AG20443 (cell line): ENCODE measurements around the gene FARP1.

Source experiments
- DNase-seq: peaks from one replicate; pipeline ENCODE4 v3.0.0; 2012; ENCODE audit warnings: low spot score, mixed read lengths

The FARP1 gene

GRCh38 chr13:98284679-98285078 lies 141.8 kb downstream of the FARP1 start:
- no peak for DNase-seq

DNA sequence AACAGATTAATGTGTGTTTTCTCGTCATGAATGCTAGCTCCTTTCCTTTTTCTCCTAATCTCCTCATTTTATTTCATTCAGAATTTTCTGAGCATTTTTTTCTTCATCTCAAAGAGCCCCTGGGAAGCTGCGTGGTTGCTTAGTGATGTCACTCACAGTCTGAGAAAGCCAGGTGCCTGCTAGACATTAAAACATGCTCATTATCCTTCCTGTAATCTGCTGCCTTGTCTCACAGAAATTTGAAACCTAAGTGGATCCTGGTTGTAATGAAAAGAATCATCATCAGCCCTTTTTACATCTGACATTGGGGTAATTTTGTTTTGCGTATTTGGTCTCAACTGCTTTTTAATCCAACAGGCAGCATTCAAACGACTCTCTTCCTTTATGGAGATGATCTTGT lies 142.4 kb downstream of the FARP1 start:
- no peak for DNase-seq

- DNase-seq = no peak
Measured at GRCh38 chr13:98285852-98286594, 143.1 kb downstream of the FARP1 start.

DNA sequence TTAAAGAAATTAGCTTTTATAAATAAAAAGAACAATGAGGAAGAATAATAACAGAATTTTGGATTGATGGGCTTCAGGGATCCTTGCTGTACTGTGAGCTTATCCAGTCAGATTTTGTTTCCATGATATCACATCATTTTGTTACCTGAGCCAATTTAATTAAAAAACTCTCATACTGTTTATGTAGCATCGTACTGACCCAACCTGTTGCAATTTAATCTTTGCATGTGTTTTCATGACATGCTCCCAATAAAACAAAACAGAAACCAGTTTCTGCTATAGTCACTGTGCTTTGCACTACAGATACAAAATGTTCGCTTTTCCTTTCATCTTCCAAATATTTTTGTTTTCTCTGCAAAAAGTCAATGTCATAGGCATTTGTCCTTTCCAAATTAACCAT lies 143.9 kb downstream of the FARP1 start:
- no peak for DNase-seq

DNA sequence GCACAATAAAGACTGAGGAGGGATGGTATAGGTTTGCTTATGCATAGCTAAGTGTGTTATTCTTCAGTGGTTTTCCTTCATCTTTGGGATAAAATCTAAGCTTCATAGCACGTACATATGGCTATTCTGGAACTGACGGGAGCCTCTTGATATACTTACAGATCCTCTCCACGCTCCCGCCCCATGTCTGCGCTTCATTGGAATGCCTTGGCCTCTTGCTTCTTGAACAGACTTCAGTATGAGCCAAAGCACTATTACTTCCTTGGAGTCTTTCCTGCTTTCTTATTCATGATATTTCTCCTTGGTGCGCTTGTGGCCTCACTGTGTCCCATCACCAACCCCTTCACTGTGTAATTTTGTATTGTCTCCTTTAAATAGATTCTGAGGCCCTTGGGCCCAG lies 145.3 kb downstream of the FARP1 start:
- no peak for DNase-seq

DNA sequence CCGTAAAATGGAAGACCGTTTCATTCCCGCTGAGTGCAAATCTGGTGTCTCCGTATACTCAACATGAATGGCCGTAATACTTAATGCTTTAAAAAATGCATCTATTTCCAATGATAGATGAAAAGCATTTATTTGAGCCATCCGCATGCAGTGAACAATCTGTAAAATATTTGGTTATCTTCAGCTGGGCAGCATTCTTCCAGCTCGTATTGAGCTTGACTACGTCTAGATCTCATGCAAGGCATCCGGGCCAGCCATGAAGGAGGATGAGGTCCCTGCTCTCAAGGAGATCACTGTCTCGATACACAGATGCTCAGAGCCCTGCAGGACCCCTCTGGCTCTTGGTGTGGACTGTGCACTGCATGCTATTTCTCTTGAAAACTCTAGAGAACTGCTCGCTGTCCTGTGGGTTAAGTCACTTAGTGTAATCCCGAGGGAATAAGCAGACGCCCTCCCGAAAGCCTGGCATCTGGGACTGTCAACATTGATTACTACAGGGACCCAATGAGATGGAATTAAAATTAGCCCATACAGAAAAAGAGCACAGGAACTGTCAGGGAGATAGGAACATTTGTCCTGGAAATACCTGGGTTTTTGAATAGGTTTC lies 146.5 kb downstream of the FARP1 start:
- no peak for DNase-seq

- no peak for DNase-seq
Measured at GRCh38 chr13:98290261-98290660, 147.4 kb downstream of the FARP1 start.

- no peak for DNase-seq
Measured at GRCh38 chr13:98291658-98292057, 148.8 kb downstream of the FARP1 start.

GRCh38 chr13:98293103-98293502 lies 150.2 kb downstream of the FARP1 start:
- DNase-seq = no peak

DNA sequence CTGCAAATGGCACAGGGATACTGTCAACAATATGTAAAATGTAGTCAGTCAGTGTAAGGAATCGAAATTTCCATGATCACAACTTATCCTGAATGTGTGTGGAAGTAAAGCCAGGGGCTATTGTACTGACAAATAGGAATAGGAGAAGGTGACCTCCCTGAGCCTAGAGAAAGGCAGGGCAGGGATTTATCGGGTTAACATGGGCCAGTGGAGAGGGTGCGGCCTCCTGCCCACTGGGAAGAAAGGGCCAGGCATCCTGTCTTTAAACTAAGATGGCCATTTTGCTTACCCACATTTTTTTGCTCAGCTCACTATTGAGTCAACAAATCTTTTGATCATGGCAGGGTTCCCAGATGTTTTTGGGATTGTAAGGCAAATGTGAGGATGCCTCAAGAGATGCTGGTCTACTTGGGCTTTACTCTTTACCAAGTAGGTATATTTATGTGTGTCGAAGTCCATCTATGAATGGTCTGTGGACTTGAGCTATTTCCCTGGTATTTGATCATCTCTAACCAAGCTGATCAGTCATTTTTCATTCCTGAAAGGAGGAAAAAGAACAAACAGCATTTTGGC lies 150.8 kb downstream of the FARP1 start:
- peak; percentile 33 for DNase-seq

DNA sequence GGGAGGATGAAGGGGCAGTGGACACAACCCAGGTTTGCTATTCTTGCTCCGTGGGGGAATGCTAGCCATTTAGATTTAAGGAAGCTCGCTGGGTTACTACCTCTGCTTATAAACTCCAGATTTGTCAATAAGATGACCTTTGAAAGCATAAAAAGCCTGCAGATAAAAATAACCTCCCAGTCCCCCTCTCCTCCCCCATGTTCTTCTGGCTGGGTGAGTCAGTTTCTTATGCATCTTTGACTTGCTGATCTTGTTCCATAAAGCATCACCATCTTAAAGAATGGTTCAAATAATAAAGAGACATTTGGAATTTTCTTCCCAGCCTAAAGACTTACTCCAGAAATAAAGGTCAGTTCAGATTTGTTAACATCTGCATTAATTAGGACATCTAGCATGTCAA lies 152.5 kb downstream of the FARP1 start:
- no peak for DNase-seq

DNA sequence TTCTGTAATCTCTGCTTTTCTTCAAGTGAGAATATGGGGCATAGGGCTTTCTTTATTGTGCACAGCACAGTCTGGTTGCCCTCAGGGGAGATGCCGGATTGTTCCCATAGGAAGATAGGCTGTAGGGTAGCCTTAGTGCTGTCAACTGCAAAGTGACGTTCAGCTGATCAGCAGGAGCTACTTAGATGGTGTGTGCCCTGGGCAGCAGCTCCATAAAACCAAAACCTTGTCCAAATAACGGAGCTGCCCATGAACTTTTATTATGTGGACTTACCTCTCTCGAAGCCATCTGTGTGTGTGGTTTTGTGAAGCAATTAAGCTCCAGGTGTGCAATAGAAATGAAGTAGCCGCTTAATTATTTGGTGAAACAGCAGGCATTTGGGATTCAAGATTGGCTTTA lies 154.2 kb downstream of the FARP1 start:
- DNase-seq = no peak

GRCh38 chr13:98297745-98298144 lies 154.9 kb downstream of the FARP1 start:
- no peak for DNase-seq

- DNase-seq = no peak
Measured at GRCh38 chr13:98298599-98298998, 155.7 kb downstream of the FARP1 start.

DNA sequence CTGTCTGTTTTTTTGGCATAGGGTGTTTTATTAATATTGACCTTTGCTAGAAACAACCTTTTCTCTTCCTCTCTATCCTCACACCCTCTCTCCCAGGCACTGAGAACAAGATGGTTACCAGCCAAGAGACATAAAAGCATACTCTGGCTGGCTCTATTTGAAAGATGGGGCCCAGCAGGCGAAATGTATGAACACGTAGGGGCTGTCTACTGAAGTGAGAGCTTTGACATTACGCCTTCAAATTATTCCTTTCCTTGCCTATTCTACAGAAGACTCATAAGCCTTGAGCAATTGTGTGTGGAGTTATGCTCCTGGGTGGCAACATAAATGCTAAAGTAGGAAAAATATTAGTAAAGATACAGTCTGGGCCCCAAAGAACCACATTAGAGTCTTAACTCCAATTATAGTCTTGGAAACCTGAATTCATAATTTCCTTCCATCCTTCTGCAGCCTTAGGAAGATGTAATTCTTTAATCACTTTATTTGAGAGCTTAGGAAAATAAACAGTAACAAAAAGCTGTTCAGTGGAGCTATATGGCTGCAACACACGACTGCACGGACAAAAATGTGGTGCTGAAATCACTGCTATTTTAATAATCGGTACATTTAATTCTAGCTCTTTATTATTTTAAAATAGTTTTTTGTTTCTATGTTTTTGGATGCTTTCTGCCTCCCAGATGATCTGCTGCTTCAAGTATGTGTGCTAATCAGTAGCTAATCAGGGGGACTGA lies 156.5 kb downstream of the FARP1 start:
- DNase-seq = no peak

- DNase-seq = peak; percentile 30
Measured at GRCh38 chr13:98299966-98300350, 157.1 kb downstream of the FARP1 start.

- peak; percentile 27 for DNase-seq
Measured at GRCh38 chr13:98300956-98301641, 158.2 kb downstream of the FARP1 start.

DNA sequence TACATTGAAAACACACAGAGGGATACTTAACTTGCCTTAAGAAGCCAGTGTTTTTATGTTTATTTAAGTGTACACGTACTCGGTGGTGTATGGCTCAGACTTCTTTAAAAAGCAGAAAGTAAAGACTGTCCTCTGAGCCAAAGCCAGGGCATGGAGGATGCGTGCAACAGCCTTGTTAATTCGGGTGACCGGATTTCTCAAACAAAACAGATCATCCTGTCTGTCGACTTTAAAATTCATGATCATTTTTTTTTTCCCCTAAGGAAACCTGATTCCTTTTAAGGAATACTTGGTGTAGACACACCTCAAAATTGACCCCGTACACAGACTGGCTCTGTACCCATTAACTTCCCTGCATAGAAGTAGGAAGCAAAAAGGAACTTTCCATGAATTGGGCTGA lies 158.8 kb downstream of the FARP1 start:
- no peak for DNase-seq

DNA sequence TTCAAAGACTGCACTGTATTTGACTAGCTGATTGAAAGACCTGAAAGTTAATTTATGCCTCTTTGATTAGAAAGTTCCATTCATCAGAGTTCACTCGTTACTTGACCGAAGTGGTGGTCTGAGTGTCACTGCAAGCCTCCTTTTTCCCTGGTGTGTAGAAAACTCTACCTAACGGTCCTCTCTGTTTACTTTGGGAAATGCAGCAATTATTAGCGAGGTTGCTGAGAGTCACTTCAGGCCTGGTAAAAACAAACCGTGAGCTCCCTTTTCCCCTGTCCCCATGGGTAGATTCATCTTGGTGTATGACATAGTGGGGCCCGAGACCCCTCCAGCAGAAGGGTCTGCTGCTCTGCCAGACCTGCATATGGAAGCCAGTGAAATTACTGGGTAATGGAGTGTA lies 161.0 kb downstream of the FARP1 start:
- DNase-seq = no peak

DNA sequence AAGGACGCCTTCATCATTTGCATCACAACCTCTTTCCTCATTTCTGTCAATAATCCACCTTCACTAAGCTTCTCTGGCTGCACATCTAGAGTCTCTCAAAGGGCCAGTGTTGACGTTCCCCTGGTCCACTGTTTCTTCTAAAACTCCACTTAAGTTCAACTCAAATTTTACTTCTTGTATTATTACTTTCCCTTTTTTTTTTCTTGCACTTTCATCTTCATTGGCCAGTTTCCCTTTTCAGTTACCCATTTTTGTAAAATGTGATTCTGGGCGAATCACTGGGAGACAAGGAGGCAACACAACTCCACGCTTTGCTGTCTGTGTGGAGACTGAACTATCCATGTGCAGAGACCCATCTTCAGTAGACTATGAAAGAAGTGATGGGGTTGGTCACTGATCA lies 162.8 kb downstream of the FARP1 start:
- DNase-seq = no peak

GRCh38 chr13:98307463-98308085 lies 164.7 kb downstream of the FARP1 start:
- DNase-seq = no peak
